HG03097 (cell line): ENCODE measurements around the gene MSH3.
"Not testable (repeated sequence)": the region's sequence is repeated elsewhere in the genome, so short reads cannot be mapped to it uniquely, and the experiment has no call there.

ENCODE experiments used
- ATAC-seq: cut with Tn5 transposase; IDR thresholded peaks from one replicate; pipeline ENCODE4 v1.9.1; 2021; ENCODE audit not compliant: unreplicated experiment, low FRiP score

Gene MSH3

GRCh38 chr5:80784451-80784850 lies 130.0 kb downstream of the MSH3 start:
- ATAC-seq, result no peak

DNA sequence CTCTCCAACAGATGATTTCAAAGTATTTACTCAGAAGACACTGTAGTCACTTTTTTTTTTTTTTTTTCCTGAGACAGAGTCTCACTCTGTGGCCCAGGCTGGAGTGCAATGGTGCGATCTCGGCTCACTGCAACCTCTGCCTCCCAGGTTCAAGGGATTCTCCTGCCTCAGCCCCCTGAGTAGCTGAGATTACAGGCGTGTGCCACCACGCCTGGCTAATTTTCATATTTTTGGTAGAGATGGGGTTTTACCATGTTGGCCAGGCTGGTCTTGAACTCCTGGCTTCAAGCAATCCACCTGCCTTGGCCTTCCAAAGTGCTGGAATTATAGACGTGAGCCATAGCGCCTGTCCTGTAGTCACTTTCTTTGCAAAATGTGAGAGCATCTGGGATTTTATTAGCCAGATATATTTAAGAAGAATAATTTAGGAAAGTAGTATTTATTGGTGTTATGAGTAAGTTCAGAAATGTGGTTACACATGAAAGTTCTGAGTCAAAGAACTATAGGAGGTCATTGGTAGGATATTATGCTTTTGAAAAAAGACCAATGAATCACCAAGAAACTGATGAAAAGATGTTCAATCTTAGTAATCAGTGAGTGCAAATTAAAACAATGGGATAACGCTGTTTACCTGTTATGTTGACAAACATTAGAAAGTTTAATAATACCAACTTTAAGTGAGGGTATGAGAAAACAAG lies 135.0 kb downstream of the MSH3 start:
- not testable (repeated sequence) for ATAC-seq

GRCh38 chr5:80790698-80791097 lies 136.2 kb downstream of the MSH3 start:
- ATAC-seq, result no peak

GRCh38 chr5:80793354-80793753 lies 138.9 kb downstream of the MSH3 start:
- ATAC-seq, result no peak

DNA sequence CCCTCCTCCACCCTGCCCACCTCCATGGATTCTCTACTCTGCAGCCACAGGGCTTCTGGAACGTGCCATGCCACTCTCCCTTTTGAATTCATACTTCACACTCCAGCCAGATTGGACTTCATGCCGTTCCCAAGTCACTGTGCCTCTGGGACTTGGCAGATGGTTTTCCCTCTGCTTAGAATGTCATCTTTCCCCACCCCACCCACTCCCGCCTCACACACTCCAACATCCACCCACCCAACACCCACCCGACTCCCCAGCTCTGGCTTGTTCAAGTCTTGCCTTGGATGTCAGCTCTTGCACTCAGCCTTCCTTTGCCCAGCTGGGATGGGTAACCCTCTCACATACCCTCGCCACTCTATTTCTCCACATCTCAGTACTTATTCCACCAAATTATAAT lies 142.4 kb downstream of the MSH3 start:
- no peak for ATAC-seq

DNA sequence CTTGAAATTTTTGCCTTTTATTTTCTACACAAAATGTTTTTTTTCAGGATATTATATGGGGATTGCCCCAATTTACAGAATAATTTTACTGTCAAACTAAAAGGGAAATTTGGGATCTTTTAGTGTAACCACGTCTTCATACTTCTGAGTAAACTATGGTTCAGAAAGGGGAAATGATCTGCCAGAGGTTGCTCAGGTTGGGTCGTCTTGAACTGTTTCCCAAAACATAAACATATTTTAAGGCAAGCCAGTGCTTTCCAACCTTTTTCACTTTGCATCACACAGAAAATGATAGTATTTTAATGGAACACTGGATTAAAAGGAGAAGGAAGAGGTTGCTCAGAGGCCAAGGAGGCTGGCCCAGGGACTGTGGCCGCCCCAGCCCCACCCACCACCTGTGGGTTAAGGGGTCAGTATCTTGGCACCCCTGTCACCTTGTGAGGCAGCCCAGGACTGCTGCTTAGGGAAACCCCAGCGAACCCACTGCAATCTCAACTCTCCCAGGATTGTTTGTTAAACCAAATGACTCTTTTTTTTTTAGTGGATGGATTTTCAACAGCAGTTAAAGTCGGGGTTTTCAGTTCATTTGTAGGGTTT lies 143.1 kb downstream of the MSH3 start:
- ATAC-seq, result no peak

GRCh38 chr5:80798166-80798565 lies 143.7 kb downstream of the MSH3 start:
- ATAC-seq, result no peak

DNA sequence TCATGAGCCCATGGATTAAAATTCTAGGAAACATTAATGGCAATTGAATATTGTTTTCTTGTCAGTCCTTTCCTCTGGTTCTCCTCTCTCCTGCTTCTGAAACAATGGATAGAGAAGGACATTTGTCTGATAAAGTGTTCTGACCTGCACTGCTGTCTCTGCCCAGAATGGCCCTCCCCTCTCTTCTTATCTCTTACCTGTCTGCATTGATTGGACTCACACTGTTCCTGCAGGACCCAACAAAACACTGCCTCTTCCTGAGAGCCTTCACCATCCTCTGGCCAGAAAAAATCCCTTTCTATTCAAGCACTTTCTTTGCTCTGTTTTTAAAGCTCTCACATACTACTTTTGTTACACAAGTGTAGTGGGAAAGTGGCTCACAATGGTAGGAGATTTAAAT lies 144.2 kb downstream of the MSH3 start:
- no peak for ATAC-seq

- no peak for ATAC-seq
Observed at GRCh38 chr5:80799041-80799440, 144.6 kb downstream of the MSH3 start.

GRCh38 chr5:80799573-80799972 lies 145.1 kb downstream of the MSH3 start:
- ATAC-seq, result no peak

DNA sequence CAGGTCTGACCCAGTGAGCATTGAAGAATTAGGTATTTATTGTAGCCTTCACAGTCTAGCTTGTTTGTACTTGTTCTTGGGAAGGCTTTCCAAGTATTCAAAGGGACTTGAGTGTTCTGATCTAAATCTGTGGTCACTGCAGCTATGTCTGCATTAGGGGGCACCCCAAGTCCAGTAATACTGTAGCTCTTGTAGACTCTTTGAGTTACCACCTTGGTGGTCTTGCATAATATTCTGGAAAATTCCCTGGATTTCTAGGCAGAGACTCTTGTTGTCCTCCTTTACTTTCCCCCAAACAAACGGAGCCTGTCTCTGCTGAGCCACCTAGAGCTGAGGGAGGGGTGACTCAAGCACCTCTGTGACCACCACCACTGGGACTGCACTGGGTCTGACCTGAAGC lies 149.9 kb downstream of the MSH3 start:
- no peak for ATAC-seq

DNA sequence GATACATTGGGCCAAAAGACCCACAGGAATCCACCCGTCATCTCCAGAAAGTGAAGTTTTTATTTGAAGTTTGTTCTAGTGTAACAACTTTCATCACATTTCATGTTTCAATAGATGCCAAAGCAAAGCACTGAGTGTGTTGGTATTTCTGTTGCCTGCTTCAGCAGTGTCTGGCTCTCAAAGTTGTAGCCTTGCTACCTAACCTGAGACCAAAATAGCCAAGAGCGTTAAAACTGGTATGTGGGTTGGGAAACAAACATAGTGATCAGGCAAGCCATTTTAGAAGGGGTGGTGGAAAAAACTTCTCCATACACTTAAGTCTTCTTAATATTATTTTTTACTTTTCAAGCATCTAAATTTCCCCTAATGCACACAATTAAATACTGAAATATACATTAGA lies 150.6 kb downstream of the MSH3 start:
- ATAC-seq, result no peak

GRCh38 chr5:80806929-80807328 lies 152.5 kb downstream of the MSH3 start:
- ATAC-seq, result no peak

- no peak for ATAC-seq
Observed at GRCh38 chr5:80809451-80809850, 155.0 kb downstream of the MSH3 start.

- no peak for ATAC-seq
Observed at GRCh38 chr5:80810425-80810824, 156.0 kb downstream of the MSH3 start.

DNA sequence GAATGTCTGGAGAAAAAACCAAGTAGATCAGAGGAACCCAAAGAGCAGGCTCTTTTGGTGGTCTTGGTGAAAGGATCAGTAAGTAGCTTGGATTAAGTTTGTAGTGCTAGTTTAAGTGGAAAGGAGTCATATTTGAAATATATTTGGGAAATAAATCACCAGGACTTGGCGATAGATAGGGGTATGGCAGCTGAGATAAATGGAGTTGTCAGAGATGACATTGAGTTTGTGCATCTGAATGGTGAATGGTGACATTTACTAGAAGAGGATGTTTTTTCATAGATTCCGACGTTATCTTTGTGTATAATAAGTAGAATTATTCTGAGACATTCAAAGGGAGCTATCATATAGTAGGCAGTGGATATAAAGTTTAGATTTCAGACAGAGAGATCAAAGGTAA lies 162.1 kb downstream of the MSH3 start:
- no peak for ATAC-seq

GRCh38 chr5:80820685-80821084 lies 166.2 kb downstream of the MSH3 start:
- no peak for ATAC-seq

DNA sequence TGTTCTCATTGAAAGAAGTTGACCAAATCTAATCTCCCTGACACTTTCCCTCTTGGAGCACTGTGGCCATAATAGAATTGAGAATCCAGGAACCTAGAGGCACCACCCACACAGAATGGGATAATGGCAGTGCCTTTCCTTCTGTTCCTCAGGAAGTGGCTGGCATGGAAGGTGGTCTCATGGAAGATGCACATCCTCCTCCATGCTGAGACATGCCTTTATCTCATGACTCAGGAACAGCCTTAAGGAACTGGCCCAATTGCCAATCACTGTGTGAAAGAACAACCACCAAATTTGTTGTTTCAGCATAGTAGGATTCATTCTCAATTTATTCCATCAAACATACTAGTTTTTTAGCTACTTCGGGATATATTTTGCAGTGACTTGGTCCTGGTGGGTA lies 168.2 kb downstream of the MSH3 start:
- ATAC-seq, result no peak

GRCh38 chr5:80824159-80824558 lies 169.7 kb downstream of the MSH3 start:
- ATAC-seq, result not testable (repeated sequence)

- ATAC-seq, result no peak
Observed at GRCh38 chr5:80825786-80826460, 171.5 kb downstream of the MSH3 start.

DNA sequence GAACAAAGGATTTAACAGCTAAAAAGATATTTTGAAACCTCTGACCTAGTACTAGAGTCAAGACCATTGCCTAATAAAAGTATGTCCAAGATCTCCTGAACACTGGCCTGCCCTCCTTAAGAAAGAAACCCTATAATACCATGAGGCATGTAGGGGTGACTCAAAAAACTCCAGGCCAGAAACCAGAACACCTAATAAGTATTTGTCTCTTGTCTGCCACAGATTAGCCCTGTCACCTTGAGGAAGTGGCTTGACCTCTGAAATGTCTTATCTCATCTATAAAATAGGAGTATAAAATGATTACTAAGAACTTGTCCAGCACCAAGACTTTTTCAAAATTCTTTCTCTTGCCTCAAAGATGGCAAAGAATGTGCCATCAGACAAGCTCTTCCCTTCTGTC lies 180.3 kb downstream of the MSH3 start:
- no peak for ATAC-seq

- ATAC-seq, result no peak
Observed at GRCh38 chr5:80835128-80835527, 180.7 kb downstream of the MSH3 start.
